Esophagus (tissue), 2 donors: ENCODE measurements around the gene CMTM5. TPM values are rescaled to one million over a fixed set of nuclear protein-coding genes. Genes with fewer than 3 reads are reported as not detected.
"Not testable (repeated sequence)": the region's sequence is repeated elsewhere in the genome, so short reads cannot be mapped to it uniquely, and the experiment has no call there.

Experiments
- H3K27ac ChIP-seq, 2 donors: one replicate each; pipeline ENCODE4 v1.5.1; 2013; ENCODE audit warnings: low read depth in 2 of 2, mild to moderate bottlenecking in 2 of 2, inconsistent platforms in 1 of 2, low read length in 1 of 2, moderate library complexity in 1 of 2
- H3K27me3 ChIP-seq, 2 donors: one replicate each; pipeline ENCODE4 v1.6.1; 2013; ENCODE audit warnings: low read length in 2 of 2, control low read depth in 1 of 2, mild to moderate bottlenecking in 1 of 2; ENCODE audit not compliant: insufficient read depth in 2 of 2, control insufficient read depth in 1 of 2
- H3K36me3 ChIP-seq, 2 donors: one replicate each; pipeline ENCODE4 v1.6.1; 2013; ENCODE audit warnings: low read length in 1 of 2; ENCODE audit not compliant: control insufficient read depth in 2 of 2, insufficient read depth in 2 of 2
- H3K4me1 ChIP-seq, 2 donors: one replicate each; pipeline ENCODE4 v1.6.1; 2013; ENCODE audit warnings: low read length in 1 of 2; ENCODE audit not compliant: control insufficient read depth in 2 of 2, insufficient read depth in 2 of 2
- H3K4me3 ChIP-seq, 2 donors: one replicate each; pipeline ENCODE4 v1.5.1; 2013; ENCODE audit warnings: low read length in 2 of 2, mild to moderate bottlenecking in 2 of 2, low read depth in 1 of 2, moderate library complexity in 1 of 2
- H3K9me3 ChIP-seq, 2 donors: one replicate each; pipeline ENCODE4 v1.6.1; 2013; ENCODE audit warnings: mild to moderate bottlenecking in 2 of 2, low read depth in 1 of 2, low read length in 1 of 2, moderate library complexity in 1 of 2; ENCODE audit not compliant: control insufficient read depth in 2 of 2, insufficient read depth in 1 of 2
- WGBS, 2 donors: extraction: QIAGEN DNeasy Blood & Tissue Kit; methylation state at CpG; one replicate each; pipeline ENCODE4 v1.1.7; 2013; 5-methylcytosine and 5-hydroxymethylcytosine counted together
- polyA plus RNA-seq, 2 donors: library from polyadenylated mRNA; stranded (reverse); fragments of 200-250 nt; gene quantifications; one replicate each; pipeline ENCODE4 v1.2.3, GENCODE V29; 2013
- donor health status: healthy with polysubstance abuse.
- donor health status: Bipolar disorder and iron deficiency.

The CMTM5 gene
- polyA plus RNA-seq, 2 donors, result 0.21 TPM; not detected in 1

GRCh38 chr14:23392613-23393012 lies 15.8 kb downstream of the CMTM5 start:
- Histone ChIP-seq H3K36me3 (no peaks in the 10 kb centered on the region), H3K4me3 (no peak overlapping the region), H3K27ac (no peak overlapping the region), H3K27me3 (no peaks in the 10 kb centered on the region), H3K4me1 (no peaks in the 10 kb centered on the region), H3K9me3 (no peaks in the 10 kb centered on the region)
- 78% methylated on average over 7 of the region's 7 CpGs for WGBS, 2 donors

GRCh38 chr14:23396126-23396525 lies 19.3 kb downstream of the CMTM5 start:
- Histone ChIP-seq H3K9me3 (no peaks in the 10 kb centered on the region), H3K36me3 (no peaks in the 10 kb centered on the region), H3K4me3 (no peak overlapping the region), H3K4me1 (no peaks in the 10 kb centered on the region), H3K27ac (no peak overlapping the region), H3K27me3 (no peaks in the 10 kb centered on the region)
- 92% methylated on average over 10 of the region's 10 CpGs for WGBS, 2 donors

DNA sequence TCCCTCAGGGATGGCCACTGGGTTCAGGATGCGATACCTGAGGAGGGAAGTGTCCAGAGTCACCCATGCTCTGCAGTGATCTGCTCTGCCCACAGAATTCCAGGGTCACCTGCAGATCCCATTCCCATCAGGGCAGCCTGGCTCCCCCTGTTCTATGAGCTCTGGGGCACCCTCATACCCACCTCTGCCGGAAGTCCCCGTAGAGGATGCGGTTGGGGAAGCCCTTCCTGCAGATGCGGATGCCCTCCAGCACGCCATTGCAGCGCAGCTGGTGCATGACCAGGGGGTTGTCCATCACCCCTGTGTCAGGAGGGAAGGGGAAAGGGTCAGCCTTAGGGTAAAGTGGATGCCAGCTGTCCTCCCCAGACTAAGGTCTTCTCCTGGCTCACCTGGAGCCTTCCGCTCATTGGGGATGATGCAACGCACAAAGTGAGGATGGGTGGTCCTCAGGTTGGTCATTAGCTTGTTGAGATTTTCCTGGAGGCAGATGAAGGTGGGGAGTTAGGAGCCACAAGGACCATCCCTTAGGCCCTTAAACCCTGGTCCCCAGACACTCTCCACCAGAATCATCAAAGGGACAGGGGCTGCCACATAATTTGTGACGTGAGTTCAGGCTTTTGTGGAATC lies 20.0 kb downstream of the CMTM5 start:
- Histone ChIP-seq H3K27me3 (no peaks in the 10 kb centered on the region), H3K9me3 (no peaks in the 10 kb centered on the region), H3K4me1 (no peaks in the 10 kb centered on the region), H3K36me3 (no peaks in the 10 kb centered on the region), H3K27ac (no peak overlapping the region), H3K4me3 (no peak overlapping the region)
- WGBS, 2 donors, result 94 to 95% methylated on average over 10 of the region's 10 CpGs

DNA sequence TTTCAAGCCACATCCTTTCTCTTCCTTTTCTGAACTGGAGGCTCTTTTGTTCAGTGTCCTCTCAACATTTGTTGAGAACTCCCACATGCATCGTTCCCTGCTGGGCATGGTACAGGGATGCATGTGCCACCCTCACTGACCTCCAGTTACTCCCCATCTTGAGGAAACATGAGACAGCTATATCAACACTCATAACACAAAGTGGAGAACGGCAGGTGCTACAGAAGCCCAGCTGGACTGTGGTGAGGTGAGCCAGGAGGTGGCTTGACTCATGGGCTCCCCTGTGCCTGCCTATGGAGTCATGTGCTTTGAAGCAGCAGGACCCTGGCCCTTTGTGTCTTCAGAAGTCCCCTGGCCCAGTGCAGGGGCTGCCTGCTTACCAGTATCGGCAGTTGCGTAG lies 21.5 kb downstream of the CMTM5 start:
- Histone ChIP-seq H3K9me3 (no peaks in the 10 kb centered on the region), H3K4me1 (no peaks in the 10 kb centered on the region), H3K36me3 (no peaks in the 10 kb centered on the region), H3K4me3 (no peak overlapping the region), H3K27me3 (no peaks in the 10 kb centered on the region), H3K27ac (no peak overlapping the region)
- WGBS, 2 donors, result 77 to 84% methylated on average over 4 of the region's 4 CpGs

GRCh38 chr14:23399136-23399535 lies 22.3 kb downstream of the CMTM5 start:
- Histone ChIP-seq H3K4me3 (no peak overlapping the region), H3K27ac (no peak overlapping the region), H3K9me3 (no peaks in the 10 kb centered on the region), H3K36me3 (no peaks in the 10 kb centered on the region), H3K4me1 (no peaks in the 10 kb centered on the region), H3K27me3 (no peaks in the 10 kb centered on the region)
- WGBS, 2 donors, result 88 to 89% methylated on average over 3 of the region's 3 CpGs

DNA sequence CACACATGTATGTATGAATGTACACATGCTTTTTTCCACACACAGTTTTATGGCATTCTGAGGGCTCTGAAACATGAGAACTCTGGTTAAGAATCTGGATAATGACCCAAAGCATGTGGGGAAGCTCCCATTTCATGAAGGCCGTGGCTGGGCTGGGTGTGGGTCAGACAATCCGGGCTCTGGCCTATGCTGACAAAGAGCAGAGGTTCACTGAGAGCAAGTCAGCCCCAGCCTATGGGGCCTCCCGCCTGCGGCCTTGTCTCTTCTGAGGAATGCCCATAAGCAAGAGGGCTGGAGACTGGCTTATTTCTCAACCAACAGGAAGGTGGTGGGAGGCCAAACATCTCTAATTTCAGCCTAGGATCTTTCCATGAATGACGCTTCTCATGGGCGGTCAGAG lies 22.7 kb downstream of the CMTM5 start:
- no peaks in the 10 kb centered on the region for H3K36me3 ChIP-seq
- WGBS, 2 donors, result 85 to 89% methylated on average over 6 of the region's 6 CpGs
- H3K27ac ChIP-seq, result no peak overlapping the region
- no peaks in the 10 kb centered on the region for H3K4me1 ChIP-seq
- H3K27me3 ChIP-seq, result no peaks in the 10 kb centered on the region
- H3K4me3 ChIP-seq, result no peak overlapping the region
- no peaks in the 10 kb centered on the region for H3K9me3 ChIP-seq

DNA sequence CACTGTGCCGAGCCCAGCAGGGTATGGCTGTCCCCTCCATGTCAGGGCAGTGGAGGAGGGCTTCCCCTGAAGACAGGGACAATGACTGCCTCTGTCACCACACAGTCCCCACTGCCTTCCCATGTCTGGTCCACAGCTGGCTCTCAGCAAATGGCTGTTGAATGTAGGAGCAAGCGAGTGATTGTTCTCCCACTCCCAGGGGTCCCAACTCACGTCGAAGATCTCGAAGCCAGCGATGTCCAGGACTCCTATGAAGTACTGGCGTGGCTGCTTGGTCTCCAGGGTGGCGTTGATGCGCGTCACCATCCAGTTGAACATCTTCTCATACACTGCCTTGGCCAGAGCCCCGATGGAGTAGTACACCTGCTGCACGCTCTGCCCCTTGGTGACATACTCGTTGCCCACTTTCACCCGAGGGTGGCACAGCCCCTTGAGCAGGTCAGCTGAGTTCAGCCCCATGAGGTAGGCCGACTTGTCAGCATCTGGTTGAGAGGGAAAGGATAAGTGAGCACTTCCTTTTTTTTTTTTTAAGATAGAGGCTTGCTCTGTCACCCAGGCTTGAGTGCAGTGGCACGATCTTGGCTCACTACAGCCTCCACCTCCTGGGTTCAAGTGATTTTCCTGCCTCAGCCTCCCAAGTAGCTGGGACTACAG lies 23.8 kb downstream of the CMTM5 start:
- H3K9me3 ChIP-seq, H3K27me3 ChIP-seq, H3K4me1 ChIP-seq, H3K27ac ChIP-seq, H3K4me3 ChIP-seq, H3K36me3 ChIP-seq: not testable (repeated sequence)
- WGBS, 2 donors, result 88 to 89% methylated on average over 16 of the region's 16 CpGs

DNA sequence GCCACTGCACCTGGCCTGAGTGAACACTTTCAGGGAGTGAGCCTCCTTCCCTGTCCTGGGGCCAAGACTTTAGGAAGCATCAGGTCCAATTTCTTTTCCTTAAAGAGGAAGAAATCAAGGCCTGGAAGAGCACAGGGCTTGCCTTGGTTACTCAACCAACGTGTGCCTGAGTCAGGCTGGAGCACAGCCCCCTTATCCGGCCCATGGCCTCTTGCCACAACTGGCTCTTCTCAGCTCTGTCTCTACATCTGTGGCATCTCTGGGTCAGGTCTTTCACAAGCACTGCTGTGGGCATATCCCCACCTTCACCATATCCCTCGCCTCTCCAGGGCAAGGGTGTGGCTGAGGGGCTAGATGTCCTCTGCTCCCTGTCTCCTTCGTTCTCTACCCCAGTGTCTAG lies 24.4 kb downstream of the CMTM5 start:
- Histone ChIP-seq H3K4me1 (no peaks in the 10 kb centered on the region), H3K4me3 (no peak overlapping the region), H3K27me3 (no peaks in the 10 kb centered on the region), H3K36me3 (no peaks in the 10 kb centered on the region), H3K9me3 (no peaks in the 10 kb centered on the region), H3K27ac (no peak overlapping the region)
- WGBS, 2 donors, result 71 to 73% methylated on average over 4 of the region's 4 CpGs

- Histone ChIP-seq H3K4me1 (no peaks in the 10 kb centered on the region), H3K27me3 (no peaks in the 10 kb centered on the region), H3K27ac (no peak overlapping the region), H3K9me3 (no peaks in the 10 kb centered on the region), H3K4me3 (no peak overlapping the region), H3K36me3 (no peaks in the 10 kb centered on the region)
- 62 to 67% methylated on average over 25 of the region's 25 CpGs for WGBS, 2 donors
Measured at GRCh38 chr14:23402296-23403138, 25.7 kb downstream of the CMTM5 start.
